Fibroblast of skin of right biceps (primary cell): Measurements from ENCODE around the gene ADAM8.
"Not testable (repeated sequence)": the region's sequence is repeated elsewhere in the genome, so short reads cannot be mapped to it uniquely, and the experiment has no call there.

ENCODE experiments used
- DNase-seq: peaks from one replicate; pipeline ENCODE4 v3.0.0-alpha.2; 2013

ADAM8 gene

DNA sequence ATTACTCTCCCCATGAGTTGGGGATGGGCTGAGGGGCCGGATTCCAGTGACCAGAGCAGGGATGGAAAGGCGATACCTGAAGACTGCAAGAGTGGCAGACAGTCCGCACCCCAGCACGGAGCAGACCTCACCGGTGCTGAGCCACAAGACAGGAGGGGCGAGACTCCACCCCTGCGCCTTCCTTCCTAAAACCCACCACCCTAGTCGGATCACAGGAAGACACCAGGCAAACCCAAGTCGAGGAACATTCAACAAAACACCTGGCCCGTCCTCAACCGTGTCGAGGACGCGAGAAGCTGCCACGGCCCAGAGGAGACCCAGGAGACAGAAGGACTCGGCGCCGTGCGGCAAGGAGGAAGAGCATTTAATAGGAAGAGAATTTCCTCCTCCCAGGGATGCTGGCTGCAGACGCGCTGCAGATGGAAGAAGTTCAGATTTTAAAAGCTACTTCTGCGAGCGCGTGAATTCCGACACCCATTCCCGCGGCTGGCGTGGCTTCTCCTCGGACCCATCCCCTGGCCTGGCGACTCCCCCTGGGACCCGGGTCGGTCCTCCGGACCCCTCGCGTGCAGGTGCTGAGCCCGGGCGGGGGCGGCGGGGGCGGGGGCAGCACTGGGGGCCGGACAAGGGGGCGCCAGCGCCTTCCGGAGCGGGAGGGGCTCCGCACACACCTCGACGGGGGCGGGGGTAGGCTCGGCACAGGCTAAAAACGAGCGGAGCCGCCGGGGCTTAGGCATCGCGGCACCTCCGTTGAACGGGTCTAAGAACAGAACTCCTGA, 47.2 kb downstream of the ADAM8 start:
- DNase-seq: no peak

GRCh38 chr10:133227256-133227655, 49.4 kb downstream of the ADAM8 start:
- DNase-seq: no peak

GRCh38 chr10:133226251-133226808, 50.3 kb downstream of the ADAM8 start:
- DNase-seq: no peak

DNA sequence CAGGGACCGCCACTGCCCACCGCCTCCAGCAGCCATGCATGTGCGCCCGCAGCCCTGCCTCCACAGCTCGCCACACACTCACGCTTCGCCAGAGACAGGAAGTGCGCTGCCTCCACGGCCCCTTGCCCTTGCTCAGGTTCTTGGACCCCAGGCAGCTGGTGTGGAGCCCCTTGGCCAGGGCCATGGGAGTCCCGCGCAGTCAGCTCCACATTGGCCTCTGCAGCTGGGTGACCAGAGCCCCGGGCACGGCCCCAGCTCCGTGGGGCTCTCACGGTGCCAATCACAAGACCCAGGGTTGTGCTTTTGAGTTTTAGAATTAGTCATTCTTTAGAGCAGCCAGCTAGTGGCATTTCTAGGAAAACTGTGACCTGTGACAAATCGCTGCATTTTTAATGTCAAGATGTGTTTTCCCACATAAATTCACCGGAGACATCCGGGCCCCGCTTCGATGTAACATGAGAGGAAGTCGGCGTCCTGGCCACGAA, 50.9 kb downstream of the ADAM8 start:
- DNase-seq: no peak

- no peak for DNase-seq
These were observed 51.8 kb downstream of the ADAM8 start for GRCh38 chr10:133224756-133225372.

DNA sequence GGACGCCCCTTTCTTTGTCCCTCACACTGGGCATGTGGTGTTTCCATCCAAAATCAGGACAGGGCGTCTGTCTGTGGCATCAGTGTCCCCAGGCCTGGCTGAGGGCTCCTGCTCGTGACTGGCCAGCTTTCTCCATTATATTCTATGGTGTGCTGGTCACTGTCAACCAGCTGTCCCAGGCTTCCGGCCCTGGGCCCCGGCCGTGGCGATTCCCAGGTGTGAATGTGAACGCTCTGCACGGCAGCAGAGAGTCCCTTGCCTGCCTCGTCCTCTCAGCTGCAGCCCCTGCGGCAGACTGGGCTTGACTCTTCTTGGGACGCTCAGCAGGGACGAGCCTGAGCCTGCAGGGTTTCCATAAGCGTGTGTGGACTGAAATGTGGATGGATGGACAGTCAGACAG, 52.6 kb downstream of the ADAM8 start:
- no peak for DNase-seq

- DNase-seq: not testable (repeated sequence)
These were observed 54.9 kb downstream of the ADAM8 start for GRCh38 chr10:133221756-133222155.

DNA sequence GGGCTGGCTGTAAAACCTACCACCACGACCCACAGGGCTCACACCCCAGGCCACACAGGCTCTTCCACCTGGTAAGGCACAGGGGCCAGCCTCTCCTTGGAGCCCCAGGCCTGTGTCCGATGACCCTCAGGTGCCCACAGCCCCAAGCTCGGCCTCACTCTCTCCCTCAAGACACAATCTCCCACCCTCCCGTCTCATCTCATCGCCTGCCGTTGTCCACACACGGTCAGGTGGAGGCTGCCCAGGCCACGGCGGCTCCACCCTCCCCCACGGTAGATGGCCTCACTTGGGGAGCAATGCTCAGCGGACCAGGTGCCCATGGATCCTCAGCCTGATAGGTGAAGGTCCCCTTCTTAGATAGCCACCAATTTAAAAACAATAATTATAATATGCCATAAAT, 55.3 kb downstream of the ADAM8 start:
- DNase-seq: no peak

DNA sequence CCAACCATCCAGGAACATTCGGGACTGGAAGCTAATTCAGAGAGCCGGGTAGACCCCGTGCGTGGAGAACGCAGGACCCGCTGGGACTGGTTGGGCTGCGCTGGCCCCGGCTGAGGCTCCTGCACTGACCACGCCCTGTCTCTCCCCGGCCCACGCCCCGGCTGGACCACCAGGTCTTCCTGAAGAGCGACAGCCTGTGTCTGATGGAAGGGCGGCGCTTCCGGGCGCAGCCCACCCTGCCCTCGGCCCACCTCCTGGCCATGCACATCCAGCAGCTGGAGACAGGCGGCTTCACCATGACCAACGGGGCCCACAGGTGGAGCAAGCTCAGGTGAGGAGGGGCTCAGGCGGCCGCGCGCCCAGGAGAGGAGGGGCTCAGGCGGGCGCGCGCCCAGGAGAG, 56.9 kb downstream of the ADAM8 start:
- no peak for DNase-seq

DNA sequence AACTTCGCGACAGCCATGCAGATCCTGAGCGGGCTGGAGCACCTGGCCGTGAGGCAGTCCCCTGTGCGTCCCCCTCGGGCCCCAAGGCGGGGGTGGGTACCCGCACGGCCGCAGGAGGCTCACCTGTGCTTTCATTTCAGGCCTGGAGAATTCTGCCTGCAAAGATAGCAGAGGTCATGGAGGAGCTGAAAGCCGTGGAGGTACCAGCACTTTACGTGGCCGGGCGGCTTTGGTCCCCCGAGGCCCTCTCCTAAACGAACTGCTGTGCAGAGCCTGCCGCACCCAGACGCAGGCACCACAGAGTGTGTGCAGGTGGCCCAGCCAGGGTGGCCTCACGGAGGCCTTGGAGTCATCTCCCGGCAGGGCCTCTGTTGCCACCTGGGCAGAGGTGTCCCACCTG, 57.8 kb downstream of the ADAM8 start:
- DNase-seq: no peak

DNA sequence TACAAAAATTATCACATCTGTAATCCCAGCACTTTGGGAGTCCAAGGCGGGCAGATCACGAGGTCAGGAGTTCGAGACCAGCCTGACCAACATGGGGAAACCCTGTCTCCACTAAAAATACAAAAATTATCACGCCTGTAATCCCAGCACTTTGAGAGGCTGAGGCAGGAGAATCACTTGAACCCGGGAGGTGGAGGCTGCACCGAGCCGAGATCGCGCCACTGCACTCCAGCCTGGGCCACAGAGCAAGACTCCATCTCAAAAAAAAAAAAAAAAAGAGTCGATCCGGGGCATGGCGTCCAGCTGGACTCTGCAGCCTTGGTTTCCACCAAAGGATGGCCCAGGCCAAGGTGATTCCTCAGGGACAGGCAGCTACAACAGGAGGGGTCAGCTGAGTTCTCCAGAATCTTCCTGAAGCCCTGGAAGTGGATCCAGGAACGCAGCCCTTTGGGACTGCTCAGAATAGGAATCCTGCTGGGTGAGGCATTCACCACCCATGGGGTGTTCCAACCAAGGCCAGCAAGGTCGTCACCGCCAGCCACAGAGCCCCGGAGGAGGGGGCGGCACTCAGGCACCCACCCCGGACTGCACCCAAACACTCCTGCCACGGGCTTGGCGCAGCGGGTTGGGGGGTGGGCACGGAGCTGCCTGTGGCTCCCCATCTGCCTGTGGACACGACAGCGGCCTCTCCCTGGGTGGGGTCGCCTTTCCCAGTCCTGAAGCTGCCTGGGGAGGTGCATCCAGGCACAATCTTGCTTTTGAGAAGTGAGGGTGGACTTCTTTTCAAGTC, 58.7 kb downstream of the ADAM8 start:
- no peak for DNase-seq

- DNase-seq: no peak
These were observed 59.9 kb downstream of the ADAM8 start for GRCh38 chr10:133216776-133217175.

- no peak for DNase-seq
These were observed 61.1 kb downstream of the ADAM8 start for GRCh38 chr10:133215586-133215985.

GRCh38 chr10:133214468-133215410, 61.9 kb downstream of the ADAM8 start:
- no peak for DNase-seq

DNA sequence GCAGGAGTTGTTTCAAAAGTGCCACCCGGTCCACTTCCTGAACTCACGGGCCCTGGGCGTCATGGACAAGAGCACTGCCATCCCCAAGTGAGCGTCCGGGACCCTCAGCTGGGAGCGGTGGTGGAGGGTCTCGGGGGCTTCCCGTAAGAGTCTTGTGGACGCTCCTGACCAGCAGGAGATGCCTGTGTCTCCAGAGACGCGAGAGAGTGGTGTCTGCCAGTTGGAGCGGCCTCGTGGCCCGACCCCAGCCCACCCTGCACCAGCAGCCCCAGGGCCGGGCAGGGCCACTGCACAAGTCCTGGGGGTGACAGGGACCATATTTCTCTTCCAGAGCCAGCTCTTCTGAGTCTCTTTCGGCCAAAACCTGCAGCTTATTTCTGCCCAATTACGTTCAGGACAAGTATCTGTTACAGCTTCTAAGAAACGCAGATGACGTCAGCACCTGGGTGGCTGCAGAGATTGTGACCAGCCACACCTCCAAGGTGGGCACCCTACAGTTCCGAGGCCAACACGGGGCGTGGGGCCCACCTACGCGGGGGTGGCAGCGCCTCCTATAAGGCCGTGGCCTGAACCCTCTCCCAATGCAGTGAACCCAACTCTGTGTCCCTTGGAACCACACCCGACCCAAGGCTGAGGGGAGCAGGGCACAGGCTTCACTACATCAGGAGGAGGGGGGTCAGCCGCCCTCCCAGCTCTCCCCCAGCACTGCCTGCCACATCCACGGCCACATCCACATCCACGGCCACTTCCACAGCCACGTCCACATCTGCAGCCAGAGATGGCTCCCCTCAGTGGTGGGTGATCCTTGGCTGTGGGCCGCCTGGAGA, 62.8 kb downstream of the ADAM8 start:
- DNase-seq: no peak

DNA sequence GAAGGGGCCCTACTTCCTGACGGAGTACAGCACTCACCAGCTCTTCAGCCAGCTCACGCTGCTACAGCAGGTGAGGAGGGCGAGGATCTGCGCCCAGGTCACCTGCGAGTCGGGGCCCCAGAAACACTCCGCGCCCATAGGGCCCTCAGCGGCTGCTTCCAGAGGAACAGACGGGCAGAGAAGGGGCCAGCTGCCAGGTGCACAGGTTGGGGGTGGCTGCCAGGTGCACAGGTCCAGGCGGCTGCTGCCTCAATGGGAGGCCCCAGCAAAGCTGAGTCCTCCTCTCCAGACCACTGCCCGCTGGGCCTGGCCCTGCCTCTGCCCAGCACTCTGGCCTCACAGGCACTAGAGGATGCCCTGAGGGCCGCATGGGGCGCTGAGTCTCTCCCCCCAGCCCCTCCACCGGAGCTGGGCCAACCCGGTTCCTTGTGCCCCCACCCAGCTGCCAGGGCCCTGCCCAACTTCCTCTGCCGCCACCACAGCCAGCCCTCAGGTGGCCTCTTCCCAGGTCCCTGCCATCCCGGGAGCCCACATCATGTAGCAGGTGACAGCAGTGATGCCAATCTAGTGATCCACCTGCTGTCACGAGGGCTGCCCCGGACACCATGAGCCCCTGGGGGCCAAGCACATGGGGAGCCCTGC, 63.7 kb downstream of the ADAM8 start:
- DNase-seq: no peak
